NCI-H69 (cell line): Measurements from ENCODE around the gene LAMA1.

ENCODE experiments used
- DNase-seq: peaks from one replicate; lab custom pipeline; 2025; lab: John Stamatoyannopoulos, UW

Gene LAMA1

GRCh38 chr18:7056026-7056425 is 61.6 kb downstream of the LAMA1 start:
- no peak for DNase-seq

DNA sequence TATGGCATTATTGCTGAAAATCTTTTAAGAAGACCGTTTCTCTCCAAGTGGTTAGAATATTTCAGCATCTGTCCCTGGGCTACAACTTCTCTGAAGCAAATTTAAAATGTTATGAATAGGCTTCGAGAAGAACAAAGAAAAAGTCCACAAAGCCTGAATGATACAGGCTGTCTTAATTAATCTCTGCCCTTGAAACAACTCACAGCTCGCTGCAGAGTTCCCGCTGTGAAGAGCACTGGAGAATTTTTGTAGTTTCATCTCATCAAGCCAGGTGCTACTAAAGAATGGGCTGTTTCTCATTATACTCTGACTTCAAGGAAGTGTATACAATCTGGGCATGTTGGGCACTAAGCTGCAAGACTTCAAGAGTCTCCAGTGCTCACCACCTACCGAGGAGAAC is 67.6 kb downstream of the LAMA1 start:
- DNase-seq = no peak

DNA sequence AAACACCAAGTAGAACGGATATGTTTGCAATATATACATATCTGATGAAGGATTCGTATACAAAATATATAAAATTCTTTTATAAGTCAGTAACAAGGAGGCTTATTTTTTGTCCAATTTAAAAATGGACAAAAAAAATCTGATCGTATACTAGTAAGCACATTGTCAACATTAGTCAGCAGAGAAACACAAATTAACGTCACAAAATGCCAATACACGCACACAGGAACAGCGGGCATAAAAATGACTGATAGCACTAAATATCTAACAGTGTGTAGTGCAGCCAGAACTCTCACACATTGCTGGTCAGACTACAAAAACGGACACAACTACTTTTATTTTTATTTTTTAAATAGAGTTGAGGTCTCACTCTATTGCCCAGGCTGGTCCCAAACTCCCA is 69.5 kb downstream of the LAMA1 start:
- no peak for DNase-seq

DNA sequence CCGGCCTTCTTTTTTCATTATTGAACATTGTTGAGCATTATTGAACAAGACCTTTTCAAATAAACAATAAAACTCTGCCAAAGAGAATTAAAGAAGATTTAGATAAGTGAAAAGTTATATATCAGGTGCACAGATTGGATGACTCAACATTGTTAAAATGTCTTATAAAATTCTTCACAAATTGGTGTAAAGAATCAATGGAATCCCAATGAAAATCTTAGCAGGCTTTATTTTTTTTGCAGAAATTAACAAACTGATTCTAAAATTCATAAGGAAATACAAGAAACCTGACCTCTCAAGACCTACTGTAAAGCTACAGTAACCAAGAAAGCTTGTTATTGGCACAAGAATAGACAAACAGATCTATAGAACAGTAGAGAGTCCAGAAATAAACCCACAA is 70.3 kb downstream of the LAMA1 start:
- no peak for DNase-seq

DNA sequence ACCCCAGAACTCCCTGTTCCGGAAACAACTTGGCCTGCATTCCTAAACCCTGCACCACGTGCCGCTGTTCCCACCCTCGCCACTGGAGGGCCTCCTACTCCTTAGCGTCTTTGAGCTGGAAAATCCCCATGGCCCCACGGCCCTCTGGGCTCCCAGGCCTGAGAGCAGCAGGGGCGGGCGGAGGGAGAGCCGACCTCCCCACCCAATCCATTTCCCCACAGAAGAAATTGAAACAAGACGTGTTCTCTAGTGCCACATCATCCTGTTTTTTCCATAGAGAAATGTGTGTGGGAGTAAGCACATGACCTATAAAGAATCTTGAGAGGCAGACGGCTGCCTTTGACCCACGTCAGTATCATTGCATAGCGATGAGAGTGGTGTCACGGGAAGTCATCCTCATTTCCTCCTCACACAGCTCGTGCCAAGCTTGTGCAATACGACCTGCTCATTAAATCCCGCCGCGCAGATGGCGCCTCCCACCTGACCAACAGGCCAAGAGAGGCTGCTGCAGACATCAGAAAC is 79.2 kb downstream of the LAMA1 start:
- DNase-seq = peak; percentile 96

DNA sequence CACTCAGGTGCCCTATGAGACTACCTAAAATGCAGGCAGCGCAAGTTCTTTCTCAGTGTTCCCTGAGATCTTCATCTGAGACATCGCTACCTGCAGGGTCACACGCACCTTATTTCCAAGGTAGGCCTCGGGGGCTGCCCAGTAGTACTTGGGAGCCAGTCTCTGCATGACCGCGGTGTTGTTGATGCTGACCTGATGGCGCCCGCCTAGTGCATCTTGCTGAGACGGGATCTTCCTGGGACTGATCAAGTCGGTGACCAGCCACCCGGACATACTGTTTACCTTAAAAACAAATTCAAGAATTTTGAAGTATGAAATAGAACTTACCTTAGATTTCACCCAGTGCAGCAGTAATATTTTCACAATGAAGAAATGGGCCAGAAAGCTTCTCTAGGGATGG is 80.1 kb downstream of the LAMA1 start:
- DNase-seq = no peak

DNA sequence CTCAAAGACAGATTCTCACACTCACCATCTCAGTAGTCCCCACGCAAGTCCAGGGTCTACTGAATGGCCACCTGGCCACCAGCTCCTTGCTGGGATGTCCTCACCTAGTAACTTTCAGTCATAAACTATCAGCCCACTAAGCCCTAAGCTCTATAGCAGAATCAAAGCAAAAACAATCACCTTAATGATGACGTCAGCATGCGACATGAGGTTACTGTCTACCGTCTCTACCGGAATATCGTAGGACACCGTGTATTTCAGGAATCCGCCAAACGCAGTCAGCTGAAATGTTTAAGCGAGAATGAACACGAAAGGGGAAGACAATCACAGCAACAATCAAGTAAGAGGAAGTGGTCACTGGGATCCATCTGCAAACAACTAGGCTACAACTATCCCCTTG is 81.8 kb downstream of the LAMA1 start:
- DNase-seq = no peak

DNA sequence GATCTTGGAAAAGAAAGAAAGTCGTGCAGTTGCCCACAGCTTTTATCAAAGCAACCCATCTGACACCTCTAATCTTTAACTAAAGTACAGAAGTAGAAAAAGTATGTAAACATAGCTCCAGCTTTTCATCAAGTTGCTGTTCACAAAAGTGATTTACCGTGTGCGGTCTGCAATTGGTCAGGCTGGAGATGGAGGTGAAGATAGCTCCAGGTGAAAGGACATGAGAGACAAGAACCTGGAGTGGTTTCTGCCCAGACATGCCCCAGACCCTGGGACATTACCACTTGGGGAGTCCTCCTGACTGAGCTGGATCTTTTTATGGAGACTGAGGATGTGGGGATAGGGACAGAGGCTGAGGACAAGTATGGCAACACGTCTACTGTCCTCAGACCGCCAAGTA is 82.7 kb downstream of the LAMA1 start:
- DNase-seq = no peak

GRCh38 chr18:7032537-7032936 is 85.1 kb downstream of the LAMA1 start:
- no peak for DNase-seq

GRCh38 chr18:7028625-7029024 is 89.0 kb downstream of the LAMA1 start:
- DNase-seq = no peak

DNA sequence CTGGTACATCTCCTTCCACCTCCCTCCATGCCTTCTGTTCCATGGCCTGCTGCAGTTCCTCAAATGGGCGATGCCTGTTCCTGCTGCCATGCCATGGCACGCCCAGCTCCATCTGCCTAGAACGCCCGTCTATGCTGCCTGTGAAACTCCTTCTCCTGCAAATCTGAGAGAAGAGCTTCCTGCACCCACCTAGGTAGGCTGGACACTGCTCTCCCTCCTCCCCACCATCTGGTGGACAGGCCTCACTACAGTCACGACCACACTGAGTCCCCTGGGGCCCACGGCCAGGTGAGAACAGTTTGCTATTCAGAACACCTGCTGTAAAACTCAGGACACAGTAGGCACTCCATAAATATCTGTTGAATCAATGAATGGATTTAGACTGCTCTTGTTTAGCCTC is 92.4 kb downstream of the LAMA1 start:
- DNase-seq = peak; percentile 41

DNA sequence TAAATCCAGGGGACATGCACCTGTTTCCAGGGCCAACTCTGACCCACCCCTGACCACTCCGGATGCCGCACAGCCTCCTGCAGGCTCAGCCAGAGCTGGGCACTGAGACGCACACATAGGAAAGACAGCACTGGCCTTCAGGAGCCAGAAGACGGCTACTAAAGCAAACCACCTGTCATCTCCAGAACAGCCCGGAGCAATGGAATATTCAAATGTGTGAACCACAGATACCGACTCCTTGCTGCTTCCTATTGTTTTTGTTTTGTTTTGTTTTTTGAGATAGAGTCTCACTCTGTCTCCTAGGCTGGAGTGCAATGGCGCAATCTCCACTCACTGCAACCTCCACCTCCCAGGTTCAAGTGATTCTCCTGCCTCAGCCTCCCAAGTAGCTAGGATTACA is 94.0 kb downstream of the LAMA1 start:
- no peak for DNase-seq

DNA sequence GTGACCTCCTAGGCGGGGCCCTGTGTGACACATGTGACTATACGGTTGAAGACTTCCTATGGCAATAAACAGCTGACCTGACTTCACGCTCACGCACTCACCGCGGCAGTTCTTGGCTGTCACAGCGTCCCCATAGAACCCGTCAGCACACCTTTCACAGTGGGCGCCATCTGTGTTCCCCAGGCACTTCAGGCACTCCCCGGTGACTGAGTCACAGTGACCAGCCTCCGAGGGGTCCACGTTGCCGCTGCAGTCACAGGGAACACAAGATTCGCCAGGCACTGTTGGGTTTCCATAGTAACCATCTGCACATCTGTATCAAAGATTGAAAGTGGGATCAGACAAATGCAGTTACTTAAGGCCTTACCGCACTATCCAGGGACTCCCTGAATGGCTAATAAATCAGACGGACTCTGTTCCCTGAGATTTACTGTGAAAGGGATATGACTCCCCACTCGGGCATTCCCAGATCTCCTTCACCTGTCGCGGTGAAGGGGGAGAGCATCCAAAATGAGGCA is 94.5 kb downstream of the LAMA1 start:
- DNase-seq = no peak

- peak; percentile 96 for DNase-seq
These were observed 95.4 kb downstream of the LAMA1 start for GRCh38 chr18:7021994-7022840.

DNA sequence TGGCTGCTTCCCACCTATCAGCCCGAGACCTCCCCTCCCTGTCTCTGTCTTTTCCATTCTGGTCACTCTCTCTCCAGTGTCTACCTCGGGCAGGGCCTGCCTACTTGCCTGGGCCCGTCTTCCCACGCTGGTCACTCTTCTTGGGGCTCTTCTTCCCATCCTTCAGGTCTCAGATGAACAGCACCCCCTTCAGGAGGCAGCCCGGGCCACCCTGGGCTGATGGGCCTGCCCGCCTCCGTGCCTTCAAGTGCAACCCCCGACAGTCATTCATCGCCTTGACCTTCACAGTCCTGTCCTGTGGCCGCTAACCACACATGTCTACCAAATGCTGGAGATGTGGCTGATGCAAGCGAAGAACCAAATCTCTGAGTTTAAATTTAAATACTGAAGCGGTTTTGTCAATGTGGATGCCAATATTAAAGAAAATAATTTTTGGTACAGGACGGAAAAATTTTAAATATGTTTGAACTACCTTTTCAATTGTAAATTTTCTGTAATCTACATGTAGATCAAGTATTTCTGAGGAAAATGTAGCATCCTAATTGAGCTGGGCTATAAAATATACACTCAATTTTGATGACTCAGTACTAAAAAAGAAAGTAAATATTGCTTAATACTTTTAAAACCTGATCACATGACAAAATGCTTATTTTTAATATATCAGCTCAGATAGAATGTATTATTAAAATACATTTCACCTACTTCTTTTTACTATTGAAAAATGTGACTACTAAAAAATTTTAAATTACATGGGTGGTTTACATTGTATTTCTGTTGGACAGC is 96.4 kb downstream of the LAMA1 start:
- no peak for DNase-seq

DNA sequence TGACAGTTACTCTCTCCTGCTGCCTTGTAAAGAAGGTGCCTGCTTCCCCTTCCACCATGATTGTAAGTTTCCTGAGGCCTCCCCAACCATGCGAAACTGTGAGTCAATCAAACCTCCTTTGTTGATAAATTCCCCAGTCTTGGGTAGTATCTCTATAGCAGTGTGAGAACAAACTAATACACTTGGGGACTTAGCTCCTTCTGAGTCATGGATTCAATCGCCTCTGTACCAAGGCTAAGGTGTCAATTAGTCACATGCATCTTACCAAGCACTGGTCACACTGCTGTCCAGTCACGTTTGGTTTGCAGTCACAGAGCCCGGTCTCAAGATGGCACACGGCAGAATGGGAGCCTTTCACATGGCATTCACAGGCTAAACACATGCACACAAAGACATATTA is 100.6 kb downstream of the LAMA1 start:
- no peak for DNase-seq

DNA sequence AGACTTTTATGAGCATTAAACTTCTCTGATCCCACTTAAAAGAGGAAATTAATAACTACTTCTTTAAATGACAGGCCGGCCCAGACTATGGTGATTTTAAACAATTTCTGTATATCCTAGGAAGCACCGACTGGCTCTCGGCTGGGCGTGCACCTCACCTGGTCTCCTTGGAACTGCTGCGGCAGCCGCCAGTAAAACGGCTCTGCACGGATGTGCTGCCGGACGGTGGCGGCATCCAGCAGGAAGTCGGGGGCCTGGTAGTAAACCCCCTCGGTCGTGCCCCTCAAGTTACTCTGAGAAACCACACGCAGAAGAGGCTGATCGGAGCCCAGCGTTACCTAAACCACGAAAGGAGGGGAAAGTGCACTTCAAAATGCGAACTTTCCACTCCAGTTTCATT is 106.5 kb downstream of the LAMA1 start:
- no peak for DNase-seq

DNA sequence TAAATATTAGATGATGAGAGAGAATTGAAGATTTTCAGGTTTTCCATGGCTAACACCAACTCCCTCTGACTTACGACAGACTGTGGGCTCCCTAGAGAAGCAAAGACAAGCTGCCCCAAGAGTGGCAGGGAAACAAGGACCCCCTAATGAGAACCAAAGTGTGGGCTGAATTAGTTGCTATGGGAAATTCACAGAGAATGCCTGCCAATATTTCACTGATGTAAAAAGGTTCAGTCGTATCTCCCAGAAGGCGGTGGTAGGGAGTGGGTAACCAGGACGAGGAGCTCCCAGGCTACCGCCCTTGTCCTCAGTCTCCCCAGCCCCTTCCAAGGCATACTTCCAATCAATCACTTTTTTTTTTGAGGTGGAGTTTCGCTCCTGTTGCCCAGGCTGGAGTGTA is 113.6 kb downstream of the LAMA1 start:
- peak; percentile 91 for DNase-seq

DNA sequence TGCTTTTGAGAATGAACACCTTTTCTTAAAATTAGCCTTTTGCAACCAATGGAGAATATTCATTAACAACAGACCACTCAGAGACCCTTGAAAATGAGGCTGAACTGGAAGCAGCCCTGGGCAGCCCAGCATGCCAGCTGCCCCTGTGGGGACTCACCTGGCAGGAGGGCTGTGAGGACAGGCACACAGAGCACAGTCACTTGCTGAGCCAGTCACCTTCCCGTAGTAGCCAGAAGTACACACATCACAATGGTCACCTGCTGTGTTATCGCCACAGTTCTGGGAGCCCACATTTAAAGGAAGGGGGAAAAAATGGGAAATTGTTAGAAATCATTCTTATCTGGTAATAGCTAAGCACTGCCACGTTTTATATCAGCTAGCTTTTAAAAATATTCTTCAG is 115.5 kb downstream of the LAMA1 start:
- DNase-seq = peak; percentile 88

DNA sequence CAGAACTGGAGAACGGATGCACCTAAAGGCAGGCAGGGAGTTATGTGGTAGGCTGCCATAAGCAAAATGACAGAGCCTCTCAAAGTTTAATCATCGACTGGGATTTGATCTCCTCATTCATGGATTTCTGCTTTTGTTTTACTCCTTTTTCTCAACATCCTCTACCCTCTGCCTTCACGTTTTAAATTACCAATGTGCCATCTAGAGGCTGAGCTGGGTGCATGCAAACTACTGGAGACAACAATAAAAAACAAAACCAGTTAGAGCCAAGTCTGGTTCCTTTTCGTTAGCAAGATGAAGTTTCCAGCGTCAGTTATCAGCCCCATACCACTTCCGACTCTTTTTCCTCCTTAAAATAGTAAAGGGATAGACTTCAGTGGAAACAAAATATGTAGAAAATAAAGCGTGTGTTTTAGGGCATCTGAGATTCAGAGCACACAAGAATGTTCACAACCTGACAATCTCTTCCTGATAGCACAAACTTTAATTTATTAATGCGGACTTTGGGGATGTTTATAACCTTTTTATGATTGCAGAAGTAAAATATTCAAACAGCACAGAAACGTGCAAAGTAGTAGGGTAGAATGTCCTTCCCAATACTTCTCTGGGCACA is 117.0 kb downstream of the LAMA1 start:
- DNase-seq = peak; percentile 75

GRCh38 chr18:6997808-6998207 is 119.8 kb downstream of the LAMA1 start:
- no peak for DNase-seq

DNA sequence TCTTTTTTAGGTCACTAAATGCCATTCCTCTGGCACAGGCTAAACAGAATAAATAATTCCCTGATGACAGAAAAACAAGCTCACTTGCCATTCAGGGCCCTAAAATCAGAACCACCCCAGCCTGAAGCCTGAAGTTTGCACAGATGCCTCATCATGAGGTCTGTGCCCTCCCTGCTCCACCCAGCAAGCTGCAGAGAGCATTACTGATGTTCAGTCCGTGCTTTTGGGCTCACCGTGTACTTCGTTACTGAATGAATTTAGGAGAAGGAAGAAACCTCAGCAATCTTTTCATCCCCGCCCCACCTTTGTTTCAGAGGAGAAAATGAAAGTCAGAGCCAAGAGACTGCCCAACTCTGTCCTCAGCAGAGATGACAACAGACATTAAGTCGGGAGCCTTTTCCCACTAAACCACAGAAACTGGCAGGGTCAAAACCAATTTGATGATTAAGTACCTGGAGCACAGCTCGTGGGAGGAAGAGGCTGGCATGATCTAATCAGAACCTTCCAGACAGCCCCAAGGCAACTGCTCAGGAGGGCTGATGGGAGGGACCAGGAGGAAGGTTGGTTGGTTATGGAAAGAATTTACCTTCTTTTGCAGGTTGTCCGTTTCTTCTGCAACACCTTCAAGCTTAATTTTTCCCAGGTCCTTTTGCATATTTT is 122.7 kb downstream of the LAMA1 start:
- peak; percentile 41 for DNase-seq
